ENCODE measurements around the gene SATB2.
A peak's percentile ranks its signal among the peaks of the same experiment; 100 is the strongest.

Gene SATB2

GRCh38 chr2:199461711-199462346 is 4.1 kb upstream of the SATB2 start:
- no peak overlapping the region for H3K4me3 ChIP-seq (replicated peaks; ENCODE audit: low read depth, low read length)
- TF ChIP-seq CTCF (IDR thresholded peaks at IDR 0.05; ENCODE audit: low read depth, low read length, missing control alignments): no peak

GRCh38 chr2:199460846-199461710 is 3.3 kb upstream of the SATB2 start:
- no peak for TF ChIP-seq CTCF (IDR thresholded peaks at IDR 0.05; ENCODE audit: low read depth, low read length, missing control alignments)
- DNase-seq (ENCODE audit: extremely low read depth, low read depth): no peak
- H3K4me3 ChIP-seq (replicated peaks; ENCODE audit: low read depth, low read length): no peak overlapping the region

More at GRCh38 chr2:199461711-199462346, 4.1 kb upstream of the SATB2 start:
- DNase-seq (ENCODE audit: extremely low read depth, low read depth): no peak

- no peak for TF ChIP-seq CTCF (IDR thresholded peaks at IDR 0.05; ENCODE audit: low read depth, low read length, missing control alignments)
- peak overlapping the region; percentile 67 for H3K4me3 ChIP-seq (replicated peaks; ENCODE audit: low read depth, low read length)
- DNase-seq (ENCODE audit: extremely low read depth, low read depth): no peak
These were observed 2.4 kb upstream of the SATB2 start for GRCh38 chr2:199460101-199460671.

GRCh38 chr2:199459286-199460100 is 1.8 kb upstream of the SATB2 start:
- peak; percentile 82 for DNase-seq (ENCODE audit: extremely low read depth, low read depth)
- TF ChIP-seq CTCF (IDR thresholded peaks at IDR 0.05; ENCODE audit: low read depth, low read length, missing control alignments): no peak
- peak overlapping the region; percentile 67 for H3K4me3 ChIP-seq (replicated peaks; ENCODE audit: low read depth, low read length)

- no peak for DNase-seq (ENCODE audit: extremely low read depth, low read depth)
- TF ChIP-seq CTCF (IDR thresholded peaks at IDR 0.05; ENCODE audit: low read depth, low read length, missing control alignments): no peak
- H3K4me3 ChIP-seq (replicated peaks; ENCODE audit: low read depth, low read length): peak overlapping the region; percentile 67
These were observed 1.1 kb upstream of the SATB2 start for GRCh38 chr2:199458806-199459285.
